ENCODE results near the gene MGAT4D. TPM values are rescaled to one million over a fixed set of nuclear protein-coding genes. Genes with fewer than 3 reads are reported as not detected.

MGAT4D gene
- polyA plus RNA-seq (2013, experiment 1 of 2) = not detected
- not detected for polyA plus RNA-seq (2013, experiment 2 of 2)

- DNase-seq (ENCODE audit: low spot score) = peak; percentile 32
- peak within 1 kb of the TSS; percentile 38 for H2AK5ac ChIP-seq (ENCODE audit: low read depth, low read length)
- H2AFZ ChIP-seq (ENCODE audit: low read length) = peak within 1 kb of the TSS; percentile 67
- H3K18ac ChIP-seq (ENCODE audit: low read length) = peak within 1 kb of the TSS; percentile 89
- peaks cover 9 to 70% (median 24%) of the 10 kb centered on the region in 3 experiments for H3K27me3 ChIP-seq (ENCODE audit: control insufficient read depth in 3 of 3, insufficient read depth in 3 of 3, low read depth in 1 of 3, low read length in 3 of 3)
- peak within 1 kb of the TSS; percentile 13 for H3K9ac ChIP-seq (ENCODE audit: low read depth, low read length, poor library complexity)
- no peak within 1 kb of the TSS for H3K4ac ChIP-seq (ENCODE audit: low read length)
- no peaks in the 10 kb centered on the region for H3K79me1 ChIP-seq (ENCODE audit: low read depth, low read length)
- no peaks in the 10 kb centered on the region for H3K36me3 ChIP-seq (replicated peaks in 1 of 2; ENCODE audit: control insufficient read depth in 2 of 2, insufficient read depth in 2 of 2, low read length in 2 of 2)
- peak within 1 kb of the TSS; percentile 76 for H3K4me2 ChIP-seq (ENCODE audit: insufficient read depth, low read length, poor library complexity, severe bottlenecking)
- peak within 1 kb of the TSS; percentile 35 for H2BK12ac ChIP-seq (ENCODE audit: low read length)
- H3K27ac ChIP-seq (replicated peaks; ENCODE audit: low read length) = no peak within 1 kb of the TSS
- peak within 1 kb of the TSS; percentile 43 for H2BK5ac ChIP-seq (ENCODE audit: low read length)
- H3K23ac ChIP-seq (ENCODE audit: low read depth, low read length, poor library complexity) = peak within 1 kb of the TSS; percentile 29
- peaks cover 0 to 5% of the 10 kb centered on the region in 2 donors for H3K4me1 ChIP-seq (ENCODE audit: control insufficient read depth in 2 of 2, insufficient read depth in 1 of 2, low read depth in 1 of 2, low read length in 2 of 2)
- no peak within 1 kb of the TSS for H2BK120ac ChIP-seq (ENCODE audit: low read depth, low read length)
- H2BK15ac ChIP-seq (ENCODE audit: low read length) = peak within 1 kb of the TSS; percentile 52
- no CpG with 5 or more reads among the region's 68 CpGs for whole genome bisulfite sequencing, 2 donors (ENCODE audit: extremely low coverage in 2 of 2, insufficient read length in 2 of 2, insufficient replicate concordance in 1 of 2)
- H4K8ac ChIP-seq (ENCODE audit: low read depth, low read length) = no peak within 1 kb of the TSS
- peak within 1 kb of the TSS in 1 of 2 donors; percentile 68 for H3K4me3 ChIP-seq (ENCODE audit: low read length in 2 of 2)
- no peak within 1 kb of the TSS for H4K91ac ChIP-seq (ENCODE audit: low read depth, low read length, poor library complexity)
- peaks cover 5% of the 10 kb centered on the region in 2 donors for H3K9me3 ChIP-seq (replicated peaks in 1 of 2; ENCODE audit: control insufficient read depth in 2 of 2, insufficient read depth in 1 of 2, low read depth in 1 of 2, low read length in 2 of 2)
- H3K14ac ChIP-seq (ENCODE audit: low read length) = peak within 1 kb of the TSS; percentile 47
Observed at GRCh38 chr4:140497747-140498636, at the start of gene MGAT4D. Gene MGAT4D, minus strand, starts transcription at chr4:140498293. Its CDS starts 71 bp downstream, at chr4:140498222.

DNA sequence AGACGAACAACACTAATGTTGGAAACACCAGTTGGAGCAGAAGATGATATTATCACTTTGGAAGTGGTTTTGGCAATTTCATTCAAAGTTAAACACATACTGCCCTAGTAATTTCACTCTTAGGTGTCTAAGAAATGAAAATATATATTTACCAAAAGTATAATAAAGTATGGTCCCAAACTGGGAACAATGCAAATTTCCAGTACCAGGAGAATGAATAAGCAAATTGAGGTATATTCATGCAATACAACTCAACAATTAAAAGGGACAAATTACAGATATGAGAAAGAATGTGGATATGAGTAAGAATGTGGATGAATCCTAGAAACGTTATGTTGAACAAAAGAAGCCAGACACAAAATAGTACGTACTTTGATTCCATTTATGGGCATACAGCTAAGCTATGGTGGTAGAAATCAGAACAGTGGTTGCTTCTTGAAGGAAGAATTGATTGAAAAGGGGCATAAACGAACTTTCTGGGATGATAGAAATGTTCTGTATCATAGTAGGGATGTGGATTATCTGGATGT lies 35.9 kb upstream of the MGAT4D start:
- Histone ChIP-seq H3K27ac (replicated peaks; ENCODE audit: low read length) (no peak overlapping the region), H3K36me3 (replicated peaks in 1 of 2; ENCODE audit: control insufficient read depth in 2 of 2, insufficient read depth in 2 of 2, low read length in 2 of 2) (peaks cover 8 to 76% of the 10 kb centered on the region in 2 donors), H3K27me3 (ENCODE audit: control insufficient read depth in 3 of 3, insufficient read depth in 3 of 3, low read depth in 1 of 3, low read length in 3 of 3) (no peaks in the 10 kb centered on the region), H2AFZ (ENCODE audit: low read length) (no peak overlapping the region), H2BK120ac (ENCODE audit: low read depth, low read length) (no peak overlapping the region), H3K79me1 (ENCODE audit: low read depth, low read length) (no peaks in the 10 kb centered on the region), H3K4me2 (ENCODE audit: insufficient read depth, low read length, poor library complexity, severe bottlenecking) (no peak overlapping the region), H2BK12ac (ENCODE audit: low read length) (no peak overlapping the region), H3K4me1 (ENCODE audit: control insufficient read depth in 2 of 2, insufficient read depth in 1 of 2, low read depth in 1 of 2, low read length in 2 of 2) (no peaks in the 10 kb centered on the region), H3K14ac (ENCODE audit: low read length) (no peak overlapping the region), H3K4me3 (ENCODE audit: low read length in 2 of 2) (no peak overlapping the region), H4K91ac (ENCODE audit: low read depth, low read length, poor library complexity) (no peak overlapping the region), H2BK15ac (ENCODE audit: low read length) (no peak overlapping the region), H3K18ac (ENCODE audit: low read length) (no peak overlapping the region), H3K4ac (ENCODE audit: low read length) (no peak overlapping the region), H2BK5ac (ENCODE audit: low read length) (no peak overlapping the region), H4K8ac (ENCODE audit: low read depth, low read length) (no peak overlapping the region), H2AK5ac (ENCODE audit: low read depth, low read length) (no peak overlapping the region), H3K23ac (ENCODE audit: low read depth, low read length, poor library complexity) (no peak overlapping the region), H3K9me3 (replicated peaks in 1 of 2; ENCODE audit: control insufficient read depth in 2 of 2, insufficient read depth in 1 of 2, low read depth in 1 of 2, low read length in 2 of 2) (no peaks in the 10 kb centered on the region), H3K9ac (ENCODE audit: low read depth, low read length, poor library complexity) (no peak overlapping the region)
- WGBS, 2 donors (ENCODE audit: extremely low coverage in 2 of 2, insufficient read length in 2 of 2, insufficient replicate concordance in 1 of 2) = no CpG with 5 or more reads among the region's 4 CpGs
- no peak for DNase-seq (ENCODE audit: low spot score)

DNA sequence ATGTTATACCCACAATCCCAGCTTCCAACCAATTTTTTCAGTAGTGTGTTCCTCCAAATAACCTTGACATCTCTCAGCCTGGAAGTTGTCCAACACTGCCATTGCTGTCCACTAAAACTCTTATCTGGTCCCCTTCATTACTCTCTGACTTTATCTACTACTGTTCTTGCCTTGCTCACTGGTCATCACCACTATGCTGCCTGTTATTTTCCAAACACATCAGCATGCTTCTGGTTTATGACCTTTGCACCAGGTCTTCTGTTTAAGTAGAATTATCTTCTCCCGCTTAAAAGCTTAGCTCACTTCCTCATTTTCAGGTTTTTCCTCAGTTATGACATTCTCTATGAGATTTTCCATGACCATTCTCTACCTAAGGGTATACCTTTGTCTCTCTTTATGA lies 31.3 kb upstream of the MGAT4D start:
- no peaks in the 10 kb centered on the region for H3K79me1 ChIP-seq (ENCODE audit: low read depth, low read length)
- no peak overlapping the region for H2BK15ac ChIP-seq (ENCODE audit: low read length)
- no peak for DNase-seq (ENCODE audit: low spot score)
- H3K9ac ChIP-seq (ENCODE audit: low read depth, low read length, poor library complexity) = no peak overlapping the region
- H3K4me3 ChIP-seq (ENCODE audit: low read length in 2 of 2) = no peak overlapping the region
- peaks cover 5 to 66% of the 10 kb centered on the region in 2 donors for H3K36me3 ChIP-seq (replicated peaks in 1 of 2; ENCODE audit: control insufficient read depth in 2 of 2, insufficient read depth in 2 of 2, low read length in 2 of 2)
- no CpG with 5 or more reads among the region's 1 CpG for WGBS, 2 donors (ENCODE audit: extremely low coverage in 2 of 2, insufficient read length in 2 of 2, insufficient replicate concordance in 1 of 2)
- no peak overlapping the region for H3K14ac ChIP-seq (ENCODE audit: low read length)
- H3K27me3 ChIP-seq (ENCODE audit: control insufficient read depth in 3 of 3, insufficient read depth in 3 of 3, low read depth in 1 of 3, low read length in 3 of 3) = no peaks in the 10 kb centered on the region
- H3K18ac ChIP-seq (ENCODE audit: low read length) = no peak overlapping the region
- H2BK12ac ChIP-seq (ENCODE audit: low read length) = no peak overlapping the region
- H3K4me2 ChIP-seq (ENCODE audit: insufficient read depth, low read length, poor library complexity, severe bottlenecking) = no peak overlapping the region
- H2BK5ac ChIP-seq (ENCODE audit: low read length) = no peak overlapping the region
- no peak overlapping the region for H4K91ac ChIP-seq (ENCODE audit: low read depth, low read length, poor library complexity)
- H2AK5ac ChIP-seq (ENCODE audit: low read depth, low read length) = no peak overlapping the region
- no peak overlapping the region for H2BK120ac ChIP-seq (ENCODE audit: low read depth, low read length)
- no peak overlapping the region for H3K23ac ChIP-seq (ENCODE audit: low read depth, low read length, poor library complexity)
- H3K9me3 ChIP-seq (replicated peaks in 1 of 2; ENCODE audit: control insufficient read depth in 2 of 2, insufficient read depth in 1 of 2, low read depth in 1 of 2, low read length in 2 of 2) = peaks cover 0 to 9% of the 10 kb centered on the region in 2 donors
- H2AFZ ChIP-seq (ENCODE audit: low read length) = no peak overlapping the region
- no peak overlapping the region for H4K8ac ChIP-seq (ENCODE audit: low read depth, low read length)
- H3K4me1 ChIP-seq (ENCODE audit: control insufficient read depth in 2 of 2, insufficient read depth in 1 of 2, low read depth in 1 of 2, low read length in 2 of 2) = no peaks in the 10 kb centered on the region
- H3K4ac ChIP-seq (ENCODE audit: low read length) = no peak overlapping the region
- no peak overlapping the region for H3K27ac ChIP-seq (replicated peaks; ENCODE audit: low read length)
